ENCODE results near the gene FOXP3. TPM values are rescaled to one million over a fixed set of nuclear protein-coding genes. Genes with fewer than 3 reads are reported as not detected.

FOXP3 gene
- total and polyA plus RNA-seq, 2 donors (not counting 3 experiments of a cell fraction or from before 2014, with no cell fraction given), result 0.06 TPM; not detected in 1

- no peak overlapping the region for H3K4me2 ChIP-seq (ENCODE audit: insufficient read depth, low read length)
- no peak for DNase-seq (ENCODE audit: low read depth, low spot score)
- TF ChIP-seq CTCF (IDR thresholded peaks at IDR 0.05; ENCODE audit: extremely low read depth in 1 of 2, insufficient read depth in 1 of 2, low read depth in 1 of 2, low read length in 2 of 2) (no peak), MYC (IDR thresholded peaks at IDR 0.05; ENCODE audit: low read depth, low read length) (no peak), JUN (IDR thresholded peaks at IDR 0.05; ENCODE audit: borderline replicate concordance, insufficient read depth, insufficient read length, low read depth) (no peak), FOS (IDR thresholded peaks at IDR 0.05; ENCODE audit: borderline replicate concordance, insufficient read depth, low read length) (no peak), MAX (IDR thresholded peaks at IDR 0.05; ENCODE audit: insufficient read depth, insufficient read length) (no peak), POLR2AphosphoS5 (IDR thresholded peaks at IDR 0.05; ENCODE audit: insufficient read depth, low read depth, low read length) (no peak), EZH2 (IDR thresholded peaks at IDR 0.05; ENCODE audit: borderline replicate concordance, low read depth, low read length, severe bottlenecking) (no peak), GATA2 (IDR thresholded peaks at IDR 0.05; ENCODE audit: insufficient read depth, insufficient read length, low read depth, low read length) (no peak), POLR2A (IDR thresholded peaks at IDR 0.05; ENCODE audit: low read depth, low read length) (no peak)
- H3K79me2 ChIP-seq (ENCODE audit: control insufficient read depth, insufficient read depth, low read length), result no peaks in the 10 kb centered on the region
- BruUV-seq (replicated peaks), result no TSS peak
- dilution Hi-C loops (cut with MboI; ENCODE audit: extremely low pct_ligation_motif_present, low sequenced_read_pairs) (no loop called here), intact Hi-C loops (cut with micrococcal nuclease) (no loop called here)
- no peak overlapping the region for H3K27ac ChIP-seq (ENCODE audit: insufficient read depth, low read depth, low read length)
- H3K4me3 ChIP-seq (replicated peaks in 1 of 3; ENCODE audit: insufficient read depth in 1 of 3, low read depth in 1 of 3, low read length in 3 of 3), result no peak overlapping the region
- peaks cover 0 to 4% of the 10 kb centered on the region in 2 experiments for H3K36me3 ChIP-seq (ENCODE audit: control insufficient read depth in 2 of 2, extremely low read depth in 1 of 2, insufficient read depth in 2 of 2, low read length in 2 of 2)
- no peak overlapping the region for H2AFZ ChIP-seq (ENCODE audit: low read depth, low read length)
- H3K9ac ChIP-seq (replicated peaks; ENCODE audit: extremely low read depth, insufficient read depth, low read length), result no peak overlapping the region
- ChIA-PET CTCF (no interaction called here), POLR2A (no interaction called here)
- no peaks in the 10 kb centered on the region for H3K9me1 ChIP-seq (replicated peaks; ENCODE audit: control insufficient read depth, extremely low read depth, insufficient read depth, low read length)
- no peaks in the 10 kb centered on the region for H4K20me1 ChIP-seq (replicated peaks; ENCODE audit: control insufficient read depth, extremely low read depth, insufficient read depth, low read length)
- H3K9me3 ChIP-seq (replicated peaks; ENCODE audit: control insufficient read depth, insufficient read depth, low read length), result no peaks in the 10 kb centered on the region
- H3K27me3 ChIP-seq (ENCODE audit: control insufficient read depth in 2 of 2, insufficient read depth in 2 of 2, low read length in 2 of 2), result no peaks in the 10 kb centered on the region
- FAIRE-seq, result no peak
- H3K4me1 ChIP-seq (ENCODE audit: control insufficient read depth, extremely low read depth, insufficient read depth, low read length), result peaks cover 3% of the 10 kb centered on the region
These were observed 21.3 kb downstream of the FOXP3 start for GRCh38 chrX:49243166-49243565.

Data from endothelial cell of umbilical vein (primary cell).